GM21526 (cell line): ENCODE results near the gene CHST4.
"Not testable (repeated sequence)": the region's sequence is repeated elsewhere in the genome, so short reads cannot be mapped to it uniquely, and the experiment has no call there.

Experiments used
- ATAC-seq: cut with Tn5 transposase; IDR thresholded peaks from one replicate; pipeline ENCODE4 v1.9.1; 2021; ENCODE audit warnings: moderate library complexity; ENCODE audit not compliant: unreplicated experiment, low FRiP score

The CHST4 gene

GRCh38 chr16:71567931-71568330 lies 41.7 kb downstream of the CHST4 start:
- no peak for ATAC-seq

GRCh38 chr16:71568551-71568950 lies 42.3 kb downstream of the CHST4 start:
- ATAC-seq: no peak

- no peak for ATAC-seq
These were observed 43.4 kb downstream of the CHST4 start for GRCh38 chr16:71569621-71570020.

GRCh38 chr16:71570144-71570543 lies 43.9 kb downstream of the CHST4 start:
- no peak for ATAC-seq

- no peak for ATAC-seq
These were observed 46.4 kb downstream of the CHST4 start for GRCh38 chr16:71572497-71573116.

- ATAC-seq: no peak
These were observed 47.3 kb downstream of the CHST4 start for GRCh38 chr16:71573387-71574094.

- ATAC-seq: no peak
These were observed 48.5 kb downstream of the CHST4 start for GRCh38 chr16:71574702-71575101.

GRCh38 chr16:71576971-71577370 lies 50.7 kb downstream of the CHST4 start, which contains the start of gene TAT:
Gene TAT (minus strand): TSS chr16:71577092. CDS start chr16:71576415, 677 bp downstream.
- no peak for ATAC-seq

- ATAC-seq: not testable (repeated sequence)
These were observed 56.3 kb downstream of the CHST4 start for GRCh38 chr16:71582553-71582848.

- no peak for ATAC-seq
These were observed 58.5 kb downstream of the CHST4 start for GRCh38 chr16:71584543-71585317.

- no peak for ATAC-seq
These were observed 59.1 kb downstream of the CHST4 start for GRCh38 chr16:71585318-71585703.
